Trophoblast cell (in vitro differentiated cells and primary cell): ENCODE data around the gene PASD1.
A peak's percentile ranks its signal among the peaks of the same experiment; 100 is the strongest.

Experiments used
- DNase-seq, 2 donors: peaks; one replicate each; pipeline ENCODE4 v3.0.0-alpha.2; 2016
- H2AFZ ChIP-seq: 2 replicates; pipeline ENCODE4 v1.6.1; 2013; ENCODE audit warnings: low read length, moderate library complexity, mild to moderate bottlenecking; ENCODE audit not compliant: insufficient read depth, poor library complexity
- H2AK5ac ChIP-seq: 2 replicates; pipeline ENCODE4 v1.6.1; 2013; ENCODE audit warnings: mild to moderate bottlenecking, low read length
- H2BK120ac ChIP-seq: 2 replicates; pipeline ENCODE4 v1.6.1; 2013; ENCODE audit warnings: low read length, mild to moderate bottlenecking, moderate library complexity; ENCODE audit not compliant: insufficient read depth, poor library complexity
- H2BK12ac ChIP-seq: 2 replicates; pipeline ENCODE4 v1.6.1; 2013; ENCODE audit warnings: mild to moderate bottlenecking, low read length, moderate library complexity
- H2BK5ac ChIP-seq: 2 replicates; pipeline ENCODE4 v1.6.1; 2013; ENCODE audit warnings: low read length, low read depth, moderate library complexity, mild to moderate bottlenecking; ENCODE audit not compliant: poor library complexity
- H3K14ac ChIP-seq: 2 replicates; pipeline ENCODE4 v1.6.1; 2013; ENCODE audit warnings: mild to moderate bottlenecking, low read length
- H3K18ac ChIP-seq: 2 replicates; pipeline ENCODE4 v1.6.1; 2013; ENCODE audit warnings: mild to moderate bottlenecking, low read length
- H3K23ac ChIP-seq: 2 replicates; pipeline ENCODE4 v1.6.1; 2013; ENCODE audit warnings: low read length
- H3K27ac ChIP-seq: 2 replicates; pipeline ENCODE4 v1.5.1; 2013; ENCODE audit warnings: low read depth, mild to moderate bottlenecking, inconsistent platforms, low read length, moderate library complexity
- H3K27me3 ChIP-seq: 2 replicates; pipeline ENCODE4 v1.6.1; 2013; ENCODE audit warnings: inconsistent platforms, mild to moderate bottlenecking, low read length, moderate library complexity; ENCODE audit not compliant: insufficient read depth
- H3K36me3 ChIP-seq, 2 experiments: 1 replicate in 1 of 2; 2 replicates in 1 of 2; pipeline ENCODE4 v1.6.1; 2013; ENCODE audit warnings: low read length in 2 of 2, mild to moderate bottlenecking in 2 of 2, moderate library complexity in 1 of 2; ENCODE audit not compliant: insufficient read depth in 2 of 2, control insufficient read depth in 1 of 2
- H3K4ac ChIP-seq: 2 replicates; pipeline ENCODE4 v1.6.1; 2013; ENCODE audit warnings: low read depth, mild to moderate bottlenecking, low read length, moderate library complexity
- H3K4me1 ChIP-seq, 2 experiments: 1 replicate in 1 of 2; 2 replicates in 1 of 2; pipeline ENCODE4 v1.6.1; 2013; ENCODE audit warnings: low read length in 2 of 2, mild to moderate bottlenecking in 2 of 2, moderate library complexity in 1 of 2; ENCODE audit not compliant: insufficient read depth in 2 of 2, control insufficient read depth in 1 of 2
- H3K4me2 ChIP-seq: 2 replicates; pipeline ENCODE4 v1.6.1; 2013; ENCODE audit warnings: inconsistent platforms, mild to moderate bottlenecking, low read length, moderate library complexity
- H3K4me3 ChIP-seq: 2 replicates; pipeline ENCODE4 v1.5.1; 2013; ENCODE audit warnings: mild to moderate bottlenecking, low read depth, low read length, inconsistent platforms
- H3K79me1 ChIP-seq: one replicate; pipeline ENCODE4 v1.6.1; 2013; ENCODE audit warnings: low read length
- H3K79me2 ChIP-seq: 2 replicates; pipeline ENCODE4 v1.6.1; 2013; ENCODE audit warnings: low read length, mild to moderate bottlenecking; ENCODE audit not compliant: control insufficient read depth, insufficient read depth, poor library complexity
- H3K9ac ChIP-seq: 2 replicates; pipeline ENCODE4 v1.6.1; 2013; ENCODE audit warnings: mild to moderate bottlenecking, low read length
- H3K9me3 ChIP-seq: 2 replicates; pipeline ENCODE4 v1.6.1; 2013; ENCODE audit warnings: low read depth, mild to moderate bottlenecking, control low read depth, inconsistent platforms, low read length; ENCODE audit not compliant: insufficient read depth
- H4K12ac ChIP-seq: 2 replicates; pipeline ENCODE4 v1.6.1; 2013; ENCODE audit warnings: low read depth, mild to moderate bottlenecking, low read length, moderate library complexity
- H4K8ac ChIP-seq: 2 replicates; pipeline ENCODE4 v1.6.1; 2013; ENCODE audit warnings: low read depth, mild to moderate bottlenecking, low read length, moderate library complexity
- H4K91ac ChIP-seq: one replicate; pipeline ENCODE4 v1.6.1; 2013; ENCODE audit warnings: low read depth, mild to moderate bottlenecking, low read length, moderate library complexity
- WGBS: extraction: QIAGEN DNeasy Blood & Tissue Kit; methylation state at CpG from one replicate; pipeline ENCODE4 v1.1.7; 2013; ENCODE audit warnings: missing lambda C conversion rate; ENCODE audit not compliant: insufficient read length, insufficient coverage; ENCODE audit errors: extremely low coverage; 5-methylcytosine and 5-hydroxymethylcytosine counted together

PASD1 gene

DNA sequence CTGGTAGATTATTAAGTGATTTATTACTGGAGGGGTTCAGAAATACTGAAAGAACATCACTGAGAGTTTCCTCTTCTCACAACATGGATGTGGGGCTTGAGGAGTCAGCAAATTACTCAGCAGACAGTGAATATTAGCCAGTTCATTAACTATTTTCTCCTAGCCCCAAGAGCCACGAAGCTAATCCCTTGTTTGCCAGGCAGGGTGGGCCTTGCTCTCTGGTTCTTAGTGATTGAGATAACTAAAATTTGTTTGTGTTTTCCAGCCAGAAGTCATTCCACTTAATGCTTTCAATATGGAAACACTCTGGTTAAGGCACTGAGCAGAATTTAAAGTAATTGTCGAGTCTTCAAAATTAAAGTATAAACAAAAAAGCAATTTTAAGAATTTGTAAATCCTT is 40.1 kb upstream of the PASD1 start:
- Histone ChIP-seq H3K9me3 (no peaks in the 10 kb centered on the region), H3K14ac (no peak overlapping the region), H3K79me1 (no peaks in the 10 kb centered on the region), H3K4me3 (no peak overlapping the region), H2BK5ac (no peak overlapping the region), H3K36me3 (no peaks in the 10 kb centered on the region), H2BK120ac (no peak overlapping the region), H3K27ac (no peak overlapping the region), H3K23ac (no peak overlapping the region), H4K12ac (no peak overlapping the region), H3K27me3 (no peaks in the 10 kb centered on the region), H2AFZ (no peak overlapping the region), H4K91ac (no peak overlapping the region), H4K8ac (no peak overlapping the region), H3K4ac (no peak overlapping the region), H3K18ac (no peak overlapping the region), H3K4me2 (no peak overlapping the region), H3K9ac (no peak overlapping the region), H2AK5ac (no peak overlapping the region), H3K79me2 (no peaks in the 10 kb centered on the region), H3K4me1 (no peaks in the 10 kb centered on the region), H2BK12ac (no peak overlapping the region)
- WGBS, result no CpG with 5 or more reads among the region's 2 CpGs
- DNase-seq, result no peak

- Histone ChIP-seq H3K79me1 (no peaks in the 10 kb centered on the region), H3K4me1 (no peaks in the 10 kb centered on the region), H3K27me3 (no peaks in the 10 kb centered on the region), H2AFZ (no peak overlapping the region), H3K9me3 (no peaks in the 10 kb centered on the region), H3K9ac (no peak overlapping the region), H2BK5ac (no peak overlapping the region), H2BK12ac (no peak overlapping the region), H3K79me2 (no peaks in the 10 kb centered on the region), H3K4me3 (no peak overlapping the region), H3K14ac (no peak overlapping the region), H4K12ac (no peak overlapping the region), H4K91ac (no peak overlapping the region), H4K8ac (no peak overlapping the region), H3K36me3 (no peaks in the 10 kb centered on the region), H2BK120ac (no peak overlapping the region), H2AK5ac (no peak overlapping the region), H3K4ac (no peak overlapping the region), H3K4me2 (no peak overlapping the region), H3K18ac (no peak overlapping the region), H3K27ac (no peak overlapping the region), H3K23ac (no peak overlapping the region)
- DNase-seq, result no peak
These were observed 26.9 kb upstream of the PASD1 start for GRCh38 chrX:151536571-151536970.

GRCh38 chrX:151537572-151537971 is 25.9 kb upstream of the PASD1 start:
- Histone ChIP-seq H3K79me2 (no peaks in the 10 kb centered on the region), H3K4me2 (no peak overlapping the region), H2BK120ac (no peak overlapping the region), H3K4ac (no peak overlapping the region), H3K4me1 (no peaks in the 10 kb centered on the region), H2BK12ac (no peak overlapping the region), H3K79me1 (no peaks in the 10 kb centered on the region), H4K8ac (no peak overlapping the region), H3K14ac (no peak overlapping the region), H3K9me3 (no peaks in the 10 kb centered on the region), H3K27me3 (no peaks in the 10 kb centered on the region), H2AK5ac (no peak overlapping the region), H3K36me3 (no peaks in the 10 kb centered on the region), H4K12ac (no peak overlapping the region), H4K91ac (no peak overlapping the region), H3K27ac (no peak overlapping the region), H2AFZ (no peak overlapping the region), H2BK5ac (no peak overlapping the region), H3K23ac (no peak overlapping the region), H3K4me3 (no peak overlapping the region), H3K9ac (no peak overlapping the region), H3K18ac (no peak overlapping the region)
- DNase-seq, result peak in 1 of 2 donors; percentile 0
- WGBS, result no CpG with 5 or more reads among the region's 1 CpG

- H3K4me2 ChIP-seq, result no peak overlapping the region
- H4K91ac ChIP-seq, result no peak overlapping the region
- no peak overlapping the region for H3K9ac ChIP-seq
- H3K36me3 ChIP-seq, result no peaks in the 10 kb centered on the region
- no peaks in the 10 kb centered on the region for H3K27me3 ChIP-seq
- no peaks in the 10 kb centered on the region for H3K4me1 ChIP-seq
- no peak overlapping the region for H2BK5ac ChIP-seq
- no CpG with 5 or more reads among the region's 3 CpGs for WGBS
- H2BK12ac ChIP-seq, result no peak overlapping the region
- no peak overlapping the region for H4K8ac ChIP-seq
- no peak overlapping the region for H2AK5ac ChIP-seq
- no peak overlapping the region for H2BK120ac ChIP-seq
- no peak overlapping the region for H3K23ac ChIP-seq
- no peak overlapping the region for H3K27ac ChIP-seq
- no peaks in the 10 kb centered on the region for H3K79me1 ChIP-seq
- no peak overlapping the region for H3K18ac ChIP-seq
- no peak overlapping the region for H2AFZ ChIP-seq
- no peak overlapping the region for H3K4me3 ChIP-seq
- no peak overlapping the region for H4K12ac ChIP-seq
- no peaks in the 10 kb centered on the region for H3K9me3 ChIP-seq
- H3K79me2 ChIP-seq, result no peaks in the 10 kb centered on the region
- DNase-seq, result no peak
- no peak overlapping the region for H3K14ac ChIP-seq
- no peak overlapping the region for H3K4ac ChIP-seq
These were observed 25.0 kb upstream of the PASD1 start for GRCh38 chrX:151538190-151539122.
